ENCODE data around the gene IFIT3. TPM values are rescaled to one million over a fixed set of nuclear protein-coding genes. Genes with fewer than 3 reads are reported as not detected.

IFIT3 gene
- total RNA-seq, 1 experiment from 2014 or later: 0.55 TPM

DNA sequence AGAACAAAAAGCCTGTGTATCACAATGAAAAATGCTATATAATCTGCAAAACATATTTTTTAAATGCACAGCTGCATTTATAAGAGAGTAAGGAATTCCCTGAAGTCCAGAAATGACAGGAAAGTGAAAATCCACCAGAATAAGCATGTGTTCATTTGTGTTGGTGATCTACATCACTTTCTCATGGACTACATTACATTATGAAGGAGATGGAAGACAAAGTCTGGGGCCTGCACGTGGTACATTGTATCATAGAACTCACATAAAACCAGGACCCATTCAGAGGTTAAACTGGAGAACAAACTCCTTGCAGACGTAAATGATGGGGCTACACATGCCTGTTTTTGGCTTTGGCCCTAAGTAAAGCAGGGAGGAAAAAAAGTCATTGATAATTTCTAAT is 16.4 kb downstream of the IFIT3 start:
- no peak overlapping the region for H3K4me2 ChIP-seq (ENCODE audit: insufficient read depth, insufficient read length, low read length)
- no peaks in the 10 kb centered on the region for H3K23me2 ChIP-seq (ENCODE audit: insufficient read length, low read depth, low read length, poor library complexity, severe bottlenecking)
- WGBS (ENCODE audit: extremely low coverage, insufficient read length, low lambda C conversion rate): no CpG with 5 or more reads among the region's 2 CpGs

More for the DNA sequence above, 16.4 kb downstream of the IFIT3 start:
- Histone ChIP-seq H4K20me1 (ENCODE audit: control insufficient read depth, insufficient read depth, insufficient read length) (no peaks in the 10 kb centered on the region), H2BK20ac (ENCODE audit: low read depth, low read length, poor library complexity, severe bottlenecking) (no peak overlapping the region), H4K8ac (replicated peaks; ENCODE audit: insufficient read length, low read depth, low read length) (no peak overlapping the region), H3K4me1 (ENCODE audit: insufficient read depth, low read length) (peaks cover 21% of the 10 kb centered on the region), H4K5ac (ENCODE audit: insufficient read length, low read depth, low read length) (no peak overlapping the region), H3K27me3 (ENCODE audit: insufficient read depth, low read length) (no peaks in the 10 kb centered on the region), H2BK5ac (ENCODE audit: insufficient read length, low read length) (no peak overlapping the region), H3K9me3 (ENCODE audit: control insufficient read depth, low read depth, low read length) (no peaks in the 10 kb centered on the region), H2BK15ac (ENCODE audit: low read depth, low read length) (no peak overlapping the region), H3K23ac (ENCODE audit: insufficient read length, low read depth, low read length) (no peak overlapping the region), H3T11ph (ENCODE audit: low read length) (no peak overlapping the region), H3K4ac (ENCODE audit: low read depth, low read length) (no peak overlapping the region), H3K9ac (ENCODE audit: extremely low read depth, insufficient read length, low read length) (no peak overlapping the region), H3K14ac (ENCODE audit: insufficient read depth, low read length) (no peak overlapping the region), H3K56ac (ENCODE audit: insufficient read length, low read depth, low read length) (no peak overlapping the region), H2BK120ac (ENCODE audit: low read depth, low read length, poor library complexity, severe bottlenecking) (no peak overlapping the region), H2BK12ac (ENCODE audit: insufficient read length, low read depth, low read length) (no peak overlapping the region), H2AK5ac (ENCODE audit: insufficient read length, low read length) (no peak overlapping the region), H4K91ac (ENCODE audit: insufficient read length, low read depth, low read length) (no peak overlapping the region), H3K18ac (ENCODE audit: insufficient read length, low read depth, low read length) (no peak overlapping the region), H3K79me1 (ENCODE audit: insufficient read depth, low read depth, low read length, poor library complexity, severe bottlenecking) (no peaks in the 10 kb centered on the region), H2AFZ (ENCODE audit: low read length) (no peak overlapping the region), H3K27ac (ENCODE audit: insufficient read length, low read depth, low read length) (no peak overlapping the region), H3K79me2 (ENCODE audit: insufficient read depth, low read length) (no peaks in the 10 kb centered on the region)
- Mint-ChIP-seq H3K4me3 (no peak overlapping the region), H3K27ac (peak overlapping the region in 1 of 3 experiments; percentile 20; a peak in 1 of 7 replicates), H3K36me3 (ENCODE audit: insufficient read depth in 1 of 3, low read depth in 3 of 3) (no peaks in the 10 kb centered on the region), H3K9me3 (no peaks in the 10 kb centered on the region), H3K4me1 (peaks cover 58% of the 10 kb centered on the region in 2 experiments), H3K27me3 (ENCODE audit: low read depth) (no peaks in the 10 kb centered on the region)
- TF ChIP-seq, protein P1, sequence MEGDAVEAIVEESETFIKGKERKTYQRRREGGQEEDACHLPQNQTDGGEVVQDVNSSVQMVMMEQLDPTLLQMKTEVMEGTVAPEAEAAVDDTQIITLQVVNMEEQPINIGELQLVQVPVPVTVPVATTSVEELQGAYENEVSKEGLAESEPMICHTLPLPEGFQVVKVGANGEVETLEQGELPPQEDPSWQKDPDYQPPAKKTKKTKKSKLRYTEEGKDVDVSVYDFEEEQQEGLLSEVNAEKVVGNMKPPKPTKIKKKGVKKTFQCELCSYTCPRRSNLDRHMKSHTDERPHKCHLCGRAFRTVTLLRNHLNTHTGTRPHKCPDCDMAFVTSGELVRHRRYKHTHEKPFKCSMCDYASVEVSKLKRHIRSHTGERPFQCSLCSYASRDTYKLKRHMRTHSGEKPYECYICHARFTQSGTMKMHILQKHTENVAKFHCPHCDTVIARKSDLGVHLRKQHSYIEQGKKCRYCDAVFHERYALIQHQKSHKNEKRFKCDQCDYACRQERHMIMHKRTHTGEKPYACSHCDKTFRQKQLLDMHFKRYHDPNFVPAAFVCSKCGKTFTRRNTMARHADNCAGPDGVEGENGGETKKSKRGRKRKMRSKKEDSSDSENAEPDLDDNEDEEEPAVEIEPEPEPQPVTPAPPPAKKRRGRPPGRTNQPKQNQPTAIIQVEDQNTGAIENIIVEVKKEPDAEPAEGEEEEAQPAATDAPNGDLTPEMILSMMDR (conservative IDR thresholded peaks at IDR 0.05): no peak
- DNase-seq: no peak

Data from H9 (cell line).